Transverse colon (tissue), 3 donors: ENCODE measurements around the gene DLG5.

Experiments used
- CTCF ChIP-seq, 5 experiments: fragments of 200-600 bp in 3 of 5; fragments of 450-650 bp in 2 of 5; sonication (generic) in 3 of 5; IDR thresholded peaks; 1 replicate in 2 of 5; 2 replicates in 3 of 5; pipeline ENCODE4 v1.5.1; 2016 to 2017; ENCODE audit warnings: antibody characterized with exemption in 5 of 5, inconsistent platforms in 3 of 5, mild to moderate bottlenecking in 2 of 5, moderate library complexity in 1 of 5
- POLR2A ChIP-seq: fragments of 450-650 bp; IDR thresholded peaks from one replicate; pipeline ENCODE4 v1.6.1; 2016; ENCODE audit warnings: antibody characterized with exemption, mild to moderate bottlenecking, moderate library complexity

GRCh38 chr10:77962350-77963146, 36.0 kb upstream of the DLG5 start:
- no peak for TF ChIP-seq POLR2A
- TF ChIP-seq CTCF (IDR thresholded peaks at IDR 0.05) = no peak
